Stimulated activated CD8-positive, alpha-beta memory T cell treated with anti-CD3 and anti-CD28 coated beads, Interleukin-2, amount 100 ng/mL, for 1 hour (primary cell): ENCODE results near the gene CEACAM3.
A peak's percentile ranks its signal among the peaks of the same experiment; 100 is the strongest.

Experiments
- DNase-seq, 2 donors: peaks; one replicate each; pipeline ENCODE4 v3.0.0-alpha.2; 2020; ENCODE audit warnings: low read depth in 2 of 2

CEACAM3 gene

DNA sequence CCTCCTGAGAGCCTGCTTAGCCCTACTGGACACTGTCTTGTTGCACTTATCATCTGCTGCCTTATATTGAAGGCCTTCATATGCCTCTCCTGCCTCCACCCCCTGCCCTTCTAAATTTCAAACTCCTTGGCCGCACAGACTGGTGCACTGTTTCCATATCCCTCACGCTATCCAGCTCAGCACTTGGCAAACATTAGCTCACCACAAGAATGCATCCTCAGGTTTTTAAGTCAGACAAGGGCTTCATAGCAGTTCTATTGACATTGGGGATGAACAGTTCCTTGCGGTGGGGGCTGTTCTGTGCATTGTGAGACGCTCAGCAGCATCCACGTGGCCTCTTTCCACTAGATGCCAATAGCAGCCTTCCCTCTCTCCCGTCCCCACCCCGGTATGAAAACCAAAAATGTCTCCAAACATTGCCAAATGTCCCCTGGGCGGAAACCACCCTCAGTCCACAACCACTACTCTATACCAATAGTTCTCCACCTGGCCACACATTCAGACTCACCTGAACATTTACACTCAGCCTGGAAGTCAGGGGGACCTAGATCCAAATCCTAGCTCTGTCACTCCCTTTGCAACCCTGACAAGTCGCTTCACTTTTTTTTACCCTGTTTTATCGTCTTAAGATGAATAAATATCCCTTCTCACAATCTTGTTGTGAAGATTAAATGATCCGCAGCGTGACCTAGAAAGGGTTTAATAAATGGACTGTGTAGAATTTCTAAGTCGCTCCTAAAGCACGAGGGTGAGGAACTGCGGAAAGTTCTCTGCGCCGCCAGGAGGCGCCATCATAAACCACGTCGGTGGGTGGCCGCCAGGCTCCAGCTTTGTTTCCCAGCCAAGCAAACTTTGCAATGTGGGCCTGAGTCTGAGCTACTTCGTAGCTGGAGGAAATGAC lies 3.6 kb upstream of the CEACAM3 start:
- peak; percentile 15 to 24 for DNase-seq

- DNase-seq = no peak
Measured at GRCh38 chr19:41793414-41793727, 3.0 kb upstream of the CEACAM3 start.

- DNase-seq = peak; percentile 16 to 27
Measured at GRCh38 chr19:41795031-41795461, 1.3 kb upstream of the CEACAM3 start.

DNA sequence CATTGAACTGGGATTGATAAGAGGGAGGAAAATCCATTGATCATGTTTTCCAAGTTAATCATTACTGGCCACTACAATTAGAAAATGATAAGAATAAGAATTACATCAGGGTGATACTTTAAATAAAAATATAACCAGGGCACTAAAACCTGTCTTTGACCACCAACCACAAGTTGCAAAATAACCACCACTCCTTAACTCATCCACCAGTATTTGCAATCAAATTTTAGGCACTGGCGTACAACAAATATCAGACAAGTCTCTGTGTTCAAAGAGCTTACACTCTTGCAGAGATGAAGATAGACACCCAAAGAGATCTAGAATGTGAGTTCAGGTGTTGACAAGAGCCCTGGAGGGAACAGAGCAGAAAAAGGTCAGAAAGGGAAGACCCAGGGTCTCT lies 514 bp downstream of the CEACAM3 start:
- DNase-seq = no peak

DNA sequence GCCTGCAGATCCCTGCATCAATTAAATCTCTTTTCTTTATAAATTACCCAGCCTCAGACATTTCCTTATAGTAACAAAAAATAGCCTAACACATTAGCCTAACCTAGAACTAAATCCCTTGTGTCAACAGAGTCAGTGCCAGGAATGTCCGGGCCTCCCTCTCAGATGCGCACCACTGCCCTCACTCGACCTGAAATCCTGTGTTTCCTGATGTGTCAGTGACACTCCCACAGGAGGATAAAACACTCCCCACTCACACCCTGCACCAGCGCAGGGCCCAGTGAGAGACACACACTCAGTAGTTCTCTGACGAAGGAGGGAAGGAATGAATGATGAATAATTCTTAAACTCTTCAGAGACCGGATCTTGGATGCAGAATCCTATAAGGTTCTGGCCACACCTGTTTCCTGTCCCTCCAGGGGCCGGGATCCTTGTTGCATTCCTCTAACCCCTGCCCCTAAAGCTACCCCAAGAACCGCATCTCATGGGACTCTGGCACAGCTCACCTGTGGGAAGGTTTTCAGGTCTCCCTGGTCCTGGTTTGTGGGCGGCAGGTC lies 3.1 kb downstream of the CEACAM3 start:
- DNase-seq = no peak

DNA sequence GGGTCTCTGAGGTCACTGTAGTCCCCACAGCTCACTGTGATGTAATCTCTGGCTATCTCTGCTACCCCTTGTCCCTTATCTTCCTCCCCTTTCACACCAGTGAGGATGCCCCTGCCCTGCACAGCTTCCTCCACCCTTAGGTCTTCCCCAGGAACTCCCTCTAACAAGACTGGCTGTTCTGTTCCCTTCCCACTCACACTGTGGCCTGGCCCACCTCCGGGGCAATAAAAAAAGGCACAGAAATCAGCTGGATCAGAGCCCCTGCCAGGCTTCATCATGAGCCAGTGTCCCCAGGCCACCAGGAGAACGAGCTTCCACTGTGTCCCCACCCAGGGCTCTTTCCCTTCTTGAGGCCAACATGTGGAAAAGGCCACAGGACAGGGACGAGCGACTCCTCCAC lies 4.6 kb downstream of the CEACAM3 start:
- no peak for DNase-seq

DNA sequence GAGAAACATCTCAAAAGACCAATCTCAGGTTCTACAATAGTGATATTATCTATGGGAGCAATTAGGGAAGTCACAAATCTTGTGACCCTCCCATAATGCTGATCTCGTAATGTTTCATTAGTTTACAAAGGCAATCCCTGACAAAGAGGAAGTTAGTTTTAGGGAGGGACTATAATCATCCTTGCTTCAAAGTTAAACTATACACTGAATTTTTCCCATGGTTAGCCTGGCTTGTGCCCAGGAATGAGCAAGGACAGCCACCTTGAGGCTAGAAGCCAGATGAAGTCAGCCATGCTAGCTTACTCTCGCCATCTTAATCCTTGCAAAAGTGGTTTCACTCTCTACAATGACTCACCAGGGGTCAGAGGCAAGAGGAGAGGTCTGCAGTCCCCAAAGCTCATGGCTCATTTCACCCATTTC lies 5.4 kb downstream of the CEACAM3 start:
- no peak for DNase-seq

DNA sequence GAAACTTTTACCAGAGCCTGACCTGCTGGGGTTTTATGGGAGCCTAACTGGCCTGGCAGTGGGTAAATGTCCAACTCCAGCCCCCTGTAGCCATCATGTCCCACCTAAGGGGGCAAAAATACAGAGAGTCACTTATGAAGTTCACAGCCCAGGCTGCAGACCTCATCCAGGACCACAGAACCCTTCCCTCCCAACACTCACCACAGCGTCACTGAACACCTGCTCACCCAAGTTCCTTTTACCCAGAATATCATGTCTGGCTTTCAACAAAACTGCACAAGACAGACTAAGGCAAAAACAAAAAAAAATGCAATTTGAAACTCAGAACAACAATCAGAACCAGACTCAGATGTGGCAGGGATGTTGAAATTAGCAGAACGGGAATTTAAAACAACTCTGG lies 6.4 kb downstream of the CEACAM3 start:
- DNase-seq = no peak

- no peak for DNase-seq
Measured at GRCh38 chr19:41804336-41804735, 7.9 kb downstream of the CEACAM3 start.

DNA sequence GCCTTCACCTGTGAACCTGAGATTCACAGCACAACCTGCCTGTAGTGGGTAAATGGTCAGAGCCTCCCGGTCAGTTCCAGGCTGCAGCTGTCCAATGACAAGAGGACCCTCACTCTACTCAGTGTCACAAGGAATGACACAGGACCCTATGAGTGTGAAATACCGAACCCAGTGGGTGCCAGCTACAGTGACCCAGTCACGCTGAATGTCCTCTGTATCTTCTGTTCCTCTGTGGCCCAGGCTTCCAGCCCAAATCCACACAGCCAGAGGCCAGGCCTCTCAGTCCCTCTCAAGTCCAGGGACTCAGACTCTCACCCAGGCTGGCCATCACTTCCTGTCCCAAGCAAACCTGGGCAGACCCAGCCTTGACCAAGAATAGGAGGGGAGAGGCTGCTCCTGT lies 10.8 kb downstream of the CEACAM3 start:
- no peak for DNase-seq

DNA sequence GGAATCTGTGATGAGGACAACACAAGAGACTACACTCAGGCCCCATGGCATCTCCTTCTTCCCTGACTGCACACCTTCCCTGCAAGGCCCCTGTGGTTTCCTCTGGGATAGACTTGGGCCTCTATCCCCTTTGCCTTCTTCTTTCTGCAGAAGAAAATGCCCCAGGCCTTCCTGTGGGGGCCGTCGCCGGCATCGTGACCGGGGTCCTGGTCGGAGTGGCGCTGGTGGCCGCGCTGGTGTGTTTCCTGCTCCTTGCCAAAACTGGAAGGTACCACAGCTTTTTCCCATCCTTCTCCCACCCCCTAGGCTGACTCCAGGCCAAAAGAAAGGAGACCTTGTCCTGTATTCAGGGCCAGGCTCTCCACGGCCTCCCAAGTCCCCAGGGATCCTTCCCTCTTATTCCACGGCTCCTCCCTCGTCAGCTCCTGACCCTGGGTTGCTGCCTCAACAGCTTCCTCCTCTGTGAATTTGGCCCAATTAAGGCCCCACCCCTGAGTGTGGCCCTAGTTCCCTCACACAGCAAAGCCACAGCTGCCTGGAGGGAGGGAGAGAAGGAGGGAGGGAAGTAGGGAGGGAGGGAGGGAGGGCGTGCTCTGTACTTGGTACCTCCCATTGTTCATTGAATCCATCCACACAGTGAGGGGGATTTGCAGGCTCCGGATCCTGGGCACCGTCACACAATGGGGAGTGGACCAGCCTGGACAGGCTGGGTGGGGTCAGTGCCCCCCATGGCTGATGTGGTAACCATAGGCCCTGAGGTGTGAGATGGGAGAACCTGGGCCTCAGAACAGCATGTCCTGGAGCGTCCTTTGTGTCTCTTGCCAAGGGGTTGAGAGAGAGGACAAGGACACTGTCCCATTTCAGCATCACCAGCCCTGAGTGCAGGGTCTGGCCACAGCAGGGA lies 12.5 kb downstream of the CEACAM3 start:
- no peak for DNase-seq

DNA sequence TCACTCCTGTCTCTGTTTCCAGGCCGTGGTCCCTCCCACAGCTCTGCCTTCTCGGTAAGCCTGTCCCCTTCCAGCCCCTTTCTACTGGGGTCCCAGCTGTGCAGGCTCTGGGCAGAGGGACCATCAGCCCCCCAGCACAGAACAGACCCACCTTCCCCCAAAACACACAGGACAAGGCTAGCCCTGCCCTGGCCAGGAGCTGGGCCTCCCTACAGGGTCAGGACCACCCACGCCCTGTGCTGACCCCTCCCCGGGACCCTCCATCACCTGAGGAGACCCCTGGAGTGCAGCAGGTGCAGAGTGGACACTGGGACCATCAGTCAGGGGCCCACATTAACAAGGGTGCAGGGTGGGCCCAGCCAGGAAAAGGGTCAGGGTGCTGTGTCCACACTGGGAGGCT lies 13.9 kb downstream of the CEACAM3 start:
- no peak for DNase-seq

- DNase-seq = no peak
Measured at GRCh38 chr19:41811036-41811435, 14.6 kb downstream of the CEACAM3 start.

DNA sequence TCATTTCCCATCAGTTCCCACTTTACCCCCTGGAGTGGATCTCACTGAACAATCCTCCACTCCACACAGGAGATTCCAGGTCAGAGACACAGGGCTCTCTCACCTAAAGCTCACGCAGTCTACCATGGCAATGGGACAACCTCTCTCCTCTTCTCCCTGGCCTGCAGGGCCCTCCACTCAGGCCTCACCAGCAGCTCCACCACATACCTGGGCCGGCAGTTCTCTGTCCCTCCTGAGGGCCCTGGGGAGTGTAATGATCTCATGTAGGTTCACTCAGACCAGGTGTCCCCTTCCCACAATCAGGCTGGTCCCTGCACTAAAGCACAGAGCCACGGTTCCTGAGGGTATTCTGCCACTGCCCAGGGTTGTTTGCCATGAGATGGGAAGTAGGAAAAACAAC lies 15.6 kb downstream of the CEACAM3 start:
- no peak for DNase-seq

DNA sequence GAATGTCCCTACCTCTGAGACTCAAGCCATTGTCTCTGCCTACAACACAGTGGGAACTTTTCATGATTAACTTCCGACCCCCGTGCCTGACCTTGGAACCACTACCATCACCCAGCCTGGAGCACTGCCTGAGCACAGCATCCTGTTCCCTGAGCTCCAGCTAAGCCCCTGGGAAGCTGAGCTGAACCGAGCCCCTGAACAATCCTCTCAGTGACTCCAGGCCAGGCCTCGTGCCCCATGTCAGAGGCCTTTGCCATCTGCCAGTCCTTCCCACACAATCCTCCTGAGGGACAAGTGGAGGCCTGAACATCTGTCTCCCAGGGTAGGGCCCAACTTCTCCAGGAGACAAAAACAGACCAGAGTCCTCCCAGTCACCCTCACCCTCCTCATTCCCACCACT lies 17.5 kb downstream of the CEACAM3 start:
- no peak for DNase-seq

DNA sequence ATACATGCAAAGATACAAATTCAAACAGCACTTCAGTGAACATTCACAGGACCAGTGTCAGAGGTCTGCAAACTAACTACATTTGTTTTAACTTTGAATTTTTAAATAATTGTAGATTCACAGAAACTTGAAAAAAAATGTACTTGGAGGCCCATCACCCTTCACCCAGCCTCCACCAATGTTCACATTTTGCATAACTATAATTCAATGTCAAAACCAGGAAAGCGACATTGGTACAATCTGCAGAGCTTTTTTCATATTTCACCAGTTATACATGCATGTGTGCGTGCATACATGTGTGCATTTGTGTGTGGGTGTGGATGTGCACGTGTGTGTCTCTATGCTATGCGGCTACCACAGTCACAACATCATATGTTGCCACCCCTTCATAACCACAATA lies 18.9 kb downstream of the CEACAM3 start:
- no peak for DNase-seq

DNA sequence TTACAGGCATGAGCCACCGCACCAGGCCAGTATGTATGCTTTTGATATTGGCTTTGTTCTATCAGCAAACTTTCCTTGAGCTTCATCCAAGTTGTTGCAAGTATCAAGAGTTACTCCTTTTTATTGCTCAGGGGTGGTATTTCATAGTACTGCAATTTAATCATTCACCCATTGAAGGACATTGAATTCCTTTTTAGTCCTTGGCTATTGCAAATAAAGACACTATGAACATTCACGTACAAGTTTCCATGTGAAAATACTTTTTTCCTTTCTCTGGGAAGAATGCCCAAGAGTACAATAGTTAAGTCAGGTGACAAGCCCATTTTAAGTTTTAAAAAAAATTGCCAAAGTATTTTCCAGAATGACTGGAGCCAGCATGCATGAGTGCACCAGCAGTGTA lies 20.4 kb downstream of the CEACAM3 start:
- no peak for DNase-seq

DNA sequence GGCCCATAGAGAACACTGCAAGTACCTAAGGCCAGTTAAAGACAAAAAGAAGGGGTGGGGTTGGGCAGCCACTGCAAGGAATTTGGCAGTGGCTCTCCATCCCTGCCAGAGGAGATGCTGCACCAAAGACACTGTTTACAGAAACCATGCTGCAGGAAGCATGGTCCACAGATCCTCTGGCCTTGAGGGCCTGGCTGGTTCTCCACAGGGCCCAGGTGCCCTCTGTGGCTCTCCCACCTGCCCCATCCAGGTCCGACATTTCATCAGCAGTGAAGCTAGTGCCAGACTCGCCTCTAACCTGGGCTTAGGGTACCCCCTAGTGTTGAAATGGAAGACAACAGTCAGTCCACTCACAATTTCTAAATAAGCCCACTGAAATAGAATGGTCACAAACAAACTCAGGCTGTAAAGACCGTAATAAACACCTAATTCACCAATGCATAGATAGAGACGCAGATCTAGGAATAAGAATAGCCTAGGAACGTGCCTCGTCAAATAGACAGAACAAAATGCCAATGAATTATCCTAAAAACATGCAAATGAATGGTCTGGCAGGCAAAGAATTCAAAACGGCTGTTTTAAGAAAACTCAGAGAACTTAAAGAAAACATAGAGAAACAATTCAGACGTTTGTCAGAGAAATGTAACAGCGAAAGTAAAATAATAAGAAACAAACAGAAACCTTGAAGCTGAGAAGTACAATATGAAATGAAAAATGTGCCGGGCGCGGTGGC lies 24.8 kb downstream of the CEACAM3 start:
- DNase-seq = peak in 1 of 2 donors; percentile 5

- DNase-seq = no peak
Measured at GRCh38 chr19:41837981-41838708, 41.8 kb downstream of the CEACAM3 start.

- DNase-seq = no peak
Measured at GRCh38 chr19:41839211-41839610, 42.8 kb downstream of the CEACAM3 start.

DNA sequence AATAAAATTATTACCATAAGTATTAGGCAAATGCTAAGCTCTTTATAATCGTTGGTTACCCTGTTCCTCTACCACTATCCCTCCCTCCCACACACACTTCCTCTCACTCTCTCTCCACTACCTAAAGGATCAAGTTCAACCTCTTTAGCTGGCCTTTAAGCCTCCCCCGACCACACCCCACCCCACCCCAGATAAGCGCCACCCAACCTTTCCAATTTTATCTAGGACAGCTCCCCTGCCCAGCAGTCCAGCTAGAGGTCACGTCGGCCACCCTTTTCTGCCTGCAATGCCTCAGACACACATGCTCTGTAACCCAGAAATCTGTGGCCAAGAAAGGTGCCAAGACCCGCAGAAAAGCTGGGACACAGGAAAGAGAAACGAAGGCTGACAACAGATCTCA lies 47.0 kb downstream of the CEACAM3 start:
- DNase-seq = no peak
